Activated T-cell treated with anti-CD3 and anti-CD28 coated beads, Interleukin-2, amount 50 U/mL, for 1 hour (primary cell): ENCODE data around the gene CASTOR1.
"Not testable (repeated sequence)": the region's sequence is repeated elsewhere in the genome, so short reads cannot be mapped to it uniquely, and the experiment has no call there.

ENCODE experiments used
- DNase-seq: peaks from one replicate; pipeline ENCODE4 v3.0.0-alpha.2; 2020

The CASTOR1 gene

DNA sequence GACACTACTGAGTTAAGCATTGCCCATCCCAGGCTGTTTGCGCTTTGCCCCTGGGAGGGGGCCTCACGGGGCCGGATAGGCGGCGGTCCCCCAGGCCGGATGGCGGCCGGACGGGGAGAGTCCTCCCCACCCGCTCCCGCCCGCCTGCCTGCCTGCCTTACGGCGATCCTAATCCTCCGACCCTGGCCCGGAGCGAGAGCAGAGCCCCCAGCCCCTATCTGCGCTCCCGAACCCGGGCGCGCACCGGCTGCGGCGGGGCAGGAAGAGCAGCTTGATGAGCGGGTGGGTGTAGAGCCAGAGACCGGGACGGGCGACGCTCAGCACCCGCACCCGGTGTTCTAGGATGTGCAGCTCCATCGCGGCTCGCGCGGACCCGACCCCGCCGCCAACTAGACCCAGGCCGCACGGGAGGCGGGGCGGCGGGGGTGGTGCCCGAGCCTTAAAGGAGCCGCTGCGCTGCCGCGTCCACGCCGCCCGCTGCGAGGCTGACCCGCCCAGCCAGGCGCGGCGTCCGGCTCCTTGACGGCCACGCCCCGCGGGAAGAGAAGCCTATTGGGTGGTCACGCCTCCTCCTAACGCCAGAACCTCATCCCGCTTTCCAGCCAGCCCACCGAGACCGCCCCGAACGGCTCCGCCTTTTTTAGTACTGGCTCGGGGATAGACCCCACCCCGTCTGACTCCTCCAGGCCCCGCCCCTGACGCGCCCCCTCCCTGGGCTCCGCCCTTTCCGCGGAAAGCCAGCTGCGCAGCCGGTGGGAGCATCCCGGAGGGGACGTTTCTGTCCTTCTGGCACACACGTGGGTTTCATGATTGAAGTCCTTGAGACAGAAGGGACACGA lies at the start of gene CASTOR1:
CASTOR1 (minus strand) TSS at position 365 of the 839 bp plus-strand sequence; CDS start at position 357, 8 bp downstream.
- DNase-seq = peak; percentile 93

DNA sequence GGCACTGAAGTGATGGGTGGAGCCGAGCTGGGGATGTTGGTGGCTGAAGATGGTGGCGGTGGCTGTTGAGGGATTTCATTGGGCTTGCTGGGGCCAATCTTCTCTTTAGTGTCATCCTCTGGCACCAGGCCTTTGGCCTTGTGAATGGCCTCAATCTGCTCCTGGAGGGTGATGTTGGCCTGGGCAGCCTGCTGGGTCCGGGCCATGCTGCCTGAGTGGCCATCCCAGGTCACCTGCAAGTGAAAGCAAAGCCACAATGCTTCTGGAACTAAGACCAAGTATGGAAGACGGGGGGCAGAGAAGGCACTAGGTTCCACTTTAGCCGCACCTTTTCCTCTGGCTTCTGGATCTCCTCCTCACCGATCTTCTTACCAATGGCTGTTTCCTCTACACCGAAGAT lies 49.5 kb upstream of the CASTOR1 start:
- DNase-seq = no peak

DNA sequence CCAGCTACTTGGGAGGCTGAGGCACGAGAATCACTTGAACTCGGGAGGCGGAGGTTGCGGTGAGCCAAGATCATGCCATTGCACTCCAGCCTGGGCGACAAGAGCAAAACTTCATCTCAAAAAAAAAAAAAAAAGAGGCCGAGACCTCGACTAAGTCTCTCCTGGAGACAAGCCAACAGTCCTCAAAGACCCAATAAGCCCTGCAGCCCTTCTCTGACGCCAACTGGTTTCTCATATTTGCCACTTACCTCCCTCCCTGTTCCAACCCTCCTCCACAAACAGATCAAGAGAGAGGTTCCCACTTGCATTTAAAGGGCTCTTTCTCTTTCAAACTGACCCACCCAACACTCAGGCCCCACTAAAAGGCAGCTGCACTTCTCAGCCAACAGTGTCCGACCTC lies 49.0 kb upstream of the CASTOR1 start:
- DNase-seq = not testable (repeated sequence)

DNA sequence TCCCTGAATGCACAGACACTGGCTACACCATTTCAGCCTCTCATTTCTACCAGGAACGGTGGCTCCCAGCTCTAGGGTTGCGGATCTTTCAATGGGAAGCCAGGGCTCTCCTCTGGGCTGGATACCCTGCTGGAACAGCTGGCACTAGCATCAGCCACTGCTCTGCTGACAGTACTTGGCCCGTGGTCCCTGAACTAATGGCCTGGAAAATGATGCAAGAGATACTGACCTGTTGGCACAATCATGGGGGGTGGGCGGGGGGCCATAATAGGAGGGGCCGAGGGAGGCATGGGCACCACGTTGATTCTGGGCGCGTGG lies 48.1 kb upstream of the CASTOR1 start:
- no peak for DNase-seq

DNA sequence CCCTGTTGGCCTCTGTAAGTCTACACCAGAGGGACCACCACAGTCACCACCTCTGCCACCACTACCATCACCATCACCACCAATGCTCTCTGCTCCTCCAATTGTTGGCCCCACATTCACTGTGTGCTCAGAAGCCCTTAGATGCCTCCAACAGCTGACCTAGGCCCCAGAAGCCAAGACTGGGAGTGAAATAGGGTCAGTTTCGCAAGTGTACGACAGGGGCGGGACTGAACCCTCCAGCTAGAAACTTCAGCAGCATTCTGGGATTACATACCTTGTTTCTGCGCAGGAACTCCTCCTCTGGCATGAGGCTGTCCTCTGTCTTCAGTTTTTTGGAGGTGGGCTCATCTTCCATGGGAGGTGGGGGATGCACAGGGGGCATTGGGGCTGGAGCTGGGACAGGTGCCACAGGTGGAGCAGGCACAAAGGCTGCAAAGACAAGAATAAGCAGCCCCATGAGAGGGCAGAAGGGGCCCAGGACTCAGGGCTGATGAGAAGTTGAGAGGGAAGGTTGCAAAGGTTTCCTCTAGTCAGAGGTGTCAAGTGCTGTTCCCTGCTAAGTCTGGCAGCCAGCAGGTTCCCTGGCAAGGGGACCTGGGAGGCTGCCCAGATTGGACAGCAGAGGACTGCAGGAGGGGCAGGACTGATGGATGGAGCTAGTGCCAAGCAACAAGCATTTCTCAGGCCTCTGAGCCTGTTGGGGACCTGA lies 47.6 kb upstream of the CASTOR1 start:
- no peak for DNase-seq

DNA sequence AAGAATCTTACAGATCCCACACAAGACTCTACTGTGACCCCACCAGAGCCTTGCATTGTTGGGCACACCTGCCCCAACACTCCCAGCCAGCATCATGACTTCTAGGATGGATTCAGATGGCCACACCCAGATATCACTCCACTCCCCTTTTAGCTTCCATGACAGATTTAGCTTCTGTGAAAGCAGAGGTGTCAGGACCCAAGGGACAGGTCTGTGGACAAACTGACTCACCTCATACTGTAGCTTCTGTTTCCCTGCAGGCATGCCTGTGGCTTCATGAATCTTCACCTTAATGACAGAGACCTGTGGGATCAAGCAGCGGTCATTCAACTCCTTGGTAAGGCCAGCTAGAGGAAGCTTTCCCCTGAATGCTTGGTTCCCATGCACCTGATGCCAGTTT lies 45.9 kb upstream of the CASTOR1 start:
- no peak for DNase-seq

DNA sequence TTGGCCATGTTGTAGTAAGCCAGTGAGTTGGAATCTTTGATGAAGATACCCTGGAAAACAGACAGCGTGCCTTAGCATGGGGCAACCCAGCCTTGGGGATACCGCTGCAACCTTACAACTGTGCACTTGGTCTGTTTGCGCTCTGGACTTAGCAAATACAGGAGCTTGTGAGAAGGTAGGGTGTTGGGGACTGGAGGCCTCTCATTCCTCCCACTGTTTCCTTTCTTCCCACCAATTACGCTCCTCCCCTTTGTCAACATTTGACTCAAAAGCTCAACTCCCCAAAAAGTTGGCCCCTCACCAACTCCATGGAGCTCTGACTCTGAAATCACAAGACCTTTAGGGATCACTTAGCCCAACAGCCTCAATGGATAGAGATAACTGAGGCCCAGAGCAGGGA lies 45.3 kb upstream of the CASTOR1 start:
- DNase-seq = no peak

DNA sequence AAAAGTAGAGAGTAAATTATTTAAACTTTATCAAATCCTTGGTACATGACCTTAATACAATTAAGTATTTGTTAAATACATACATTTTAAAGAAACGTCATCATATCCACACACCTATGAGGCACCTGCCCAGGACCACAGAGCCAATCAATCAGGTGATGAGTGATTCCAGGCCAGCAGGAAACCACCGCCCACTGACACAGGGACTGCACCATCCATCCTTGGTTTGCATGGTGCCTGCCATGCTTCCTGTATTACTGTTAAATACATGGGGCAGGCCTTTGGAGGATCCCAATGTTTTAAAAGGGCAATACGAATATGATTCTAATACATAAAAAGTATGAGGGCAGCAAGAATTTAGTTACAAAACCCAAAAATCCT lies 44.4 kb upstream of the CASTOR1 start:
- DNase-seq = no peak

DNA sequence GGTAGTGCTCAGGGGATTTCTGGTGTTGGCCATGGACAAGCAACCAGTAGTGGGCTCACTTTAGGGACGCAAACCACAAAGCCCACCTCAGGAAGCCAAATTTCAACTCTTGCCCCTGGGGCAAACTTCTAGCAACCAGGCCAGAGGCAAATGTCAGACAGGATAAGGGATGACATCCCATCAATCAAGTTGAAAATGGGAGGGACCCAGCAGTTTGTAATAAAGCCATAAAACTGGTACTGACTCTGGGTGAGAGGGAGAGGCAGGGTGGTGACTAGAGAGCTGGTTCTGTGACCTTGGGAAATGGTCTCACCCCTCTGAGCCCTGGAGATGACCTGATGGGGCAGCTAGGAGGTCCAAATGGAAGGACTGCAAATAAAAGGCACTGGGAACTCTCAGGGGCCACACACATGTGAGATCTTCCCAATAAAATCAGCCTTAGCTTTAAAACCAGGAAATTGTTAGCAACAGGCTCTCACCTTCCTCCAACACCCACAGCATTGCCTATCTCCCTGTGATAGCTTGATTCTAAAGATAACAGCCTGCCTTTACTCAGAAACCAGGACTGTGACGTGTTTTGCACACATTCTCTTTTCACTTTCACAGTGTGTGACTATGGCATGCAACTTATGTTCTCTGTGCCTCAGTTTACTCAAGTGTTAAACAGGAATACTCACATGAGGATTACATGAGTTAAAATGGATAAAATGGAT lies 43.8 kb upstream of the CASTOR1 start:
- DNase-seq = no peak

DNA sequence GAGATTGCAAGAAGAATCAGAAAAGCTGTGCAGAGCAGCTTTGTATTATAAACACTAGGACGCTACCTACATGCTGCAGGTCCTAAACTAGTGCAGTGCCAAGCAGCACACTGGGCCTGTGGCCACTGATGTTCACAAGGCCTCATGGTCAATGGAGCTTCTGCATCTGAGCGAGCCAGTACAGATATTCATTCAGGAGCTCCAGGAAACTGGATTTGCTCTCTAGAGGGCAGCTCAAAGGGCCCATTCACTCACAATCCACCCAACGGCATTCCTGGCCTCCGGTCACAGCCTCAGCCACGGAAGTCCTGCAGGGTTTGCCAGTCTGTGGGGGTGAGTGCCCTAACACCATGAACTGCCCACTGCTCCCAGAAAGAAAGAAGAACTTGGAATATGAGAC lies 43.2 kb upstream of the CASTOR1 start:
- no peak for DNase-seq

DNA sequence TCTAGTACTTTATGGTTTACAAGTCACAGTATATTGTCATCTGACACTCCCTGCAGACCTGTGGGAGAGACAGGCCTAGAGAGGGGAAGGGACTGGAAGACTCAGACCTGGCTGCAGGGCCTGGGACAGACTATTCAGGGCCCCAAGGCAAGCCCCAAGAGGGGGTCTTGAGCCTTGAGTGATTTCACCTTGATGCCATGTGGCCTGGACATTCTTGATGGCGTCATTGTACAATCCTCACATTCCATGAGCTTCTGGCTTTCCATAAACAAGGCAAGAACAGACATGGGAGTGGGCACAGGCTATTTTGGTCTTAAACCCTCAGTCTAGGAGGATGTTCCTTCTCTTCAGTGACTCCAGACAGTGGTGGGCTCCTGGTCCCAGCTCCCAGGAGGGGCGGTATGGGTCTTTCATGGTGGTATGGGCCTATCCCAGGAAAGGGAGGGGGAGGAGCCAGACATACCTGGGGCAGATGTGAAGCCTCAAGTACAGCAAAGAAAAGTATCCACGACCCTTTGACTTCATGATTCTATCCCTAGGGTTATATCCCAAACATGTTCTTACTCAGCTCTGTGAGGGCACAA lies 39.3 kb upstream of the CASTOR1 start:
- DNase-seq = no peak

DNA sequence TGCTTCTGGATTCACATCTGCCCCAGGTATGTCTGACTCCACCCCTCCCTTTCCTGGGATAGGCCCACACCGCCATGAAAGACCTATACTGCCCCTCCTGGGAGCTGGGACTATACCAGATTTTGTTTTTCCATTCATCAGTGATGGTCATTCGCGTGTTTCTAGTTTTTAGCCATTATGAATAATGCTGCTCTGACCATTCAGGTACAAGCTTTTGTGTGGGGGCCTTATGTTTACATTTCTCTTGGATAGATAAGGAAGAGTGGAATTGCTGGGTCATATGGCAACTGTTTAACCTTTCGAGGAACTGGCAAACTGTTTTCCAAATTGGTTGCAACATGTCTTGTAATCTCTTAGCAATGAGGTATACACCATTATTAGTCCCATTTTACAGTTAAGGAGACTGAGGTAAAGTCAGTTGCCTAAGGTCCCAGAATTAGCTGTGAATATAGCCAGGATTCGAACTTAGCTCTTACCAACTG lies 38.6 kb upstream of the CASTOR1 start:
- no peak for DNase-seq

DNA sequence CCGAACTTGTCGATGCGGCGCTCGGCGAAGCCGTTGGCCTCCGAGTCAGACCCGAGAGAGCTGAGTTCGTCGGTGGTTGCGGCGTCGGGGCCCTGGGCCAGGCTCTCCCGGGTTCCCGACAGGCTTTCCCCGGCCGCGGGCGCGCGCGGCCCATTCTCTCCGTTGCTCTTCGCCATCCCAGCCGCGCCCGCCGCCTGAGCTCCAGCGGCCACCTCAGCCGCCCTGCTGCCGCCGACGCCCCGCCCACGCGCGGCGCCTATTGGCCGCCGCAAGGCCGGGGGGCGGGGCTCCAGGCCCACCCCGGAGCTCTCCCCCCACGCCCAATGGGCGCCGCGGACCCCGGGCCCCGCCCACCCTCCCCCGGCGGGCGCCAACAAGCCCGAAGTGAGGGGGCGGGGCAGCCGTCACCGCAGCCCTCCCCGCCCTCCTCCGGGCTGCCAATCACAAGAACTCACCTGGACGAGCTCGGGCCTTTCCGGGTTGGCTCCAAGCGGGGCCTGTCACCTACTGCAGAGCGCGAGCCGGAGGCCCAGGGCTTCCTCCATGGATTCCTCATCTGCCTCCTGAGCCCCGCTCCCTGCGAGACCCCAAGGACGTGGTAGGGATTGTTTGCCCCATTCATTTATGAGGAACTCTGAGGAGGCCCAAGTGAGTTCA lies 37.5 kb upstream of the CASTOR1 start, which contains the start of gene TBC1D10A:
TBC1D10A (minus strand) TSS at position 236 of the 657 bp plus-strand sequence; CDS start at position 176, 60 bp downstream.
- DNase-seq = peak; percentile 95

DNA sequence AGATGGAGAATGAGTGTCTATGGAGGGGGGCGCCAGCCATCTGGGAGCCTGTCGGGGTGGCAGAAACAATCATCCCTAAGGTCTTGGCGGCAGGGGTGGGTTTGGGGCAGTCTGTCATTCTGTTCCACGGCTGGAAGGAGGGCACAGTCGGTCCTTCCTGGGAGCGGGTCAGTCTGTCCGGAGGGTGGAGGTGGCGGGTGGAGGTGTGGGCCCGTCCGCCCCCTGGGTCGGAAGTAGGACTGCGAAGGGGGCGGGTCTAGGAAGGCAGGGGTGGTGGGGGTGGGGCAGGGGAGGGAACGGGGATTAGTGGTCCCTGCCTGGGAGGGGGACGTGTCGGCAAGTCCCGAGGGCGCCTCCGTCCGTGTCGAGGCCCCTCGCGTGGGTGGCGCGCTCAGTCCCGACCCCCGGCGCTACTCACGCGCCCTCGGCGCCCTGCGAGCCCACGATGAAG lies 37.0 kb upstream of the CASTOR1 start:
- no peak for DNase-seq

DNA sequence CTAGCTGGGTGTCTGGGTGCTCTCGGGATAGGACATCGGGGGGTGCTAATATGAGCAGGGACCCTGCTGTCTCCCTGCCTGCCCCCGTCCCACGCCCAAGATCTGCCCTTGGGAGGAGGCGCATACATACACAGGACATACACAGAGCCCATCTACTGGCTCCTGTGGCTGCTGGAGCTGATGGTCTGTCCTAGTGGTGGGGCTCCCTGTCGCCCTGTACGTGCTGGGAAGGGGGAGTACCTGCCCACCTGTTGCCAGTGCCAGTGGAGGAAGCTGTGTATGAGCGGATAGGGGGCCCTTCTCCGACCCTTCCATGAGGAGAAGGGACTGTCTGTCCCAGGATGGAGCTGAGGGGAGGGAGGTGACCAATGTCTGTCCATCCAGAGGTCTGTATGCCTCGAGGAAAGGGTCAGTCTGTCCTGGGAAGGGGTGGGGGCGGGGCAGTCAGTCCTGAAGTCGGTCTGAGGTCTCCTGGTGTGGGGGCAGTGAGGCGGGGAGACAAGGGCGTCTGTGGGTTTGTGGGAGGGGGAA lies 36.5 kb upstream of the CASTOR1 start:
- DNase-seq = no peak

DNA sequence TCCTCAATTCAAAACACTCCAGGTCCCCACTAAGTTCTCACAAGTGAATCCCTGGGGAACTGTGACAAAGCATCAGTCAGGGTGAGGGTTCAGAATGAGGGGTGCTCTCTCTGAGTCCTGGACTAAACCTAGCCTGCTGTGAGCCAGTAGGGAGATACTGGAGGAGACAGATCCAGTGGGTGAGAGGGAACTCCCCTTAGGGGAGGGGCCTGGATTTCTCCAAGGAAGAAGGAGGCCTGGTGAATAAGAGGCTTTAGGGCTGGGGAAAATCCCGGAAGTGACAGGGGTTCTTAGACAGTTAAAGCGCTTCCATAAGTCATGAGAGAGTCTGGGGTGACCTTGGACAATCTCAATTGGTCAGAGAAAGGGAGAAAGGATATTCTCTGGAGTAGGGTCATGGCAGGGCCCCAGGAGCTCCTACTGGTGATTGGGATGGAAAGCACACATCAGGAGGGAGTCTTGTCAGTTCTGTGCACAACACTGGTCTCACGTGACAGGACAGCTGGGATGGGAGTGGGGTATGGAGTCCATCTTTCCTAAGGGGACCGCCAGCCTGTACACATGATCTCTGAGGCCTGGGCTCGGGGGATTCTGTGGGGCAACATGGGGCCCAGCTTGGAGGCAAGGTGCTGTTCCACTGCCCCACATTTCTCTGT lies 35.9 kb upstream of the CASTOR1 start:
- no peak for DNase-seq

DNA sequence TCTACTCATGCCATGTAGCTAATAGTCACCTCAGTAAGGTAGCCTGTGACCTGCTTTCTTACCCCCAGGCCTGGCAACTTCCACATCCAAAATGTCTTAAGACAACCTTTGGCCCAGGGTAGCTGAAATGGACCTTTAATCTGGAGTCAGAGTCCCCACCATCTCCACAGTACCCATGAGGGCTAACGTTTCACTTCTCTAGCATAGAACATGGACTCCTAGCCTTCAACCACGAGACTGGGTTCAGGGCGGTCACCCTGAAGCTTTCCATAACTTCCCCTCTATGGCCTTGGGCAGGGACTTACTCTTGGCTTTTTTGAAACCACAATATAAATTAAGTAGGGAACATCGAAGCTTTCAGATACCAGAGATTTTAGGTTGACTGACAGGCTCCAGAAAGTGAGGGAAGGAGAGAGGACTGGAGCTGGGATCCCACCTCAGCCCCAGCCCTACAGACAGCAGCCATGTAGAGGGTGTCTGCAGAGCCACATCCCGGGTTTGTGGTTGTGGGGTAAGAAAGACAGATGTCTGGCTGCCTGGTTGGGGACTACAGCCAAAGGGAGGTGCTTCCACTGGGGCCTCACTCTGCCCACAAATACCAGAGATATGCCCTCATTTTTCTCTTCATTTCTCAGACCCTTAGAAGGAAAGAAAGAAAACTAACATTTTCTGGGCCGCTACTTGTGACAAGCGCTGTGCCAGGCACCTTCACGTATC lies 34.9 kb upstream of the CASTOR1 start:
- no peak for DNase-seq

DNA sequence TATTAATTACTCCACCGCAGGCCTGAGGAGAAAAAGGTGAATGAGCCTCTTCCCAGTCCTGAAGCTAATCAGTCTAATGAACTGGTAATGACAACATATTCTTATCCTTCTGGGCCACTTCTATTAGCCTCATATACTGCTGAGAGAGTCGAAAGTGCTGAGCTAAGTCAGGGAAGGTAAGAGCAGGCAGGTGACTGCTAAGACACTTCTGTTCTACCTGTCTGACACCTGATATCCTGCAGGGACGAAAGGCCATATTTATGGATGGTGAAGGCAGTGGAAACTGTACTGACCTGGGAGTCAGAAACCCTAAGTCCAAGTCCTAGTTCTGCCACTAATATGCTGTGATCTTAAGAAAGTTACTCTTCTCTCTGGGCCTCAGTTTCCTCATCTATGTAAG lies 33.9 kb upstream of the CASTOR1 start:
- no peak for DNase-seq

DNA sequence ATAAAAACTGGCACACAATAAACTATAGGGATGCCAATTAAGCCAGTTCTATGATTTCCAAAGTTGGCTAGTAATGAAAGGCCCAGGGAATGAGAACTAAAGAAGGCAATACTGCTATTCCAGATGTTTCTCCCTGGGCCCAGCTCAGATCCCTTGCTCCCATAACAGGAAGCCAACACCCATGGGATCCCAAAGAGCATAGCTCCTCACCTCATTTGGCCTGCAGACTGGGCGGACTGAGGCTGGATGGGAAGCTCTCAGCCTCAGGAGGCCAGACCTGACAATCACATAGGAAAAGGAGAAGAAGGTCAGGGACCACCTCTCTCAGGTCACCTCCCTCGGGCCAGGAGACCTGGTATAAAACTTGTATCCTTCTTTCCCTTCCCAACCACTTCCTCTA lies 32.2 kb upstream of the CASTOR1 start:
- no peak for DNase-seq

DNA sequence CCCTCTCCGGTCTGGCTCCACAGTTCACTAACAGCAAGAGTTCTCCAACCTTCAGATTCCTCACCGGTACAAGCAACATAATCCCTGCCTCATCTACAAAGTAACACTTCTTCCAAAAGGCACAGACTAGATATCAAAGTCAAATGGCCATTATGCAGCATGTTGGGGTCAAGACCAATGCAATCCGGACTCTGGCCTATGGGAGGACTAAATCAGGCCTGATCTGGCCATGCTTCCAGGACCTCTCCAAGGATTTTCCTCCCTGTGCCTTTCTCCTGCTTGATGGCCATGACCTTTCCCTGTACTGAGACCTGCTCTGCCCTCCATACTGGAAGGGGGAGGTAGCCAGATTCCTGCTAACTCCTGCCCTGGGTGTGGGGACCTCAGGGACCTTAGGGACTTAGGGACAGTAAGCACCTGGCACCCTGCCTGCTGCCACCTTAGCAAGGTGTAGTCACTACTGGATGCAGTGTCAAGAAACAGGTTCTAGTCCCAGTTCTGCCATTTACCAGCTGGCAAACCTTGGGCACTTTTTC lies 30.8 kb upstream of the CASTOR1 start:
- no peak for DNase-seq
